Body of pancreas (tissue), 4 donors: ENCODE data around the gene AJAP1.

Source experiments
- CTCF ChIP-seq, 7 experiments: fragments of 450-650 bp in 4 of 7; fragments of 200-600 bp in 3 of 7; sonication (generic) in 3 of 7; IDR thresholded peaks; one replicate each; pipeline ENCODE4 v1.5.1; 2016 to 2019; ENCODE audit warnings: antibody characterized with exemption in 7 of 7
- POLR2A ChIP-seq, 3 donors: fragments of 450-650 bp; IDR thresholded peaks; one replicate each; pipeline ENCODE4 v1.6.1; 2016; ENCODE audit warnings: antibody characterized with exemption in 3 of 3, mild to moderate bottlenecking in 2 of 3

DNA sequence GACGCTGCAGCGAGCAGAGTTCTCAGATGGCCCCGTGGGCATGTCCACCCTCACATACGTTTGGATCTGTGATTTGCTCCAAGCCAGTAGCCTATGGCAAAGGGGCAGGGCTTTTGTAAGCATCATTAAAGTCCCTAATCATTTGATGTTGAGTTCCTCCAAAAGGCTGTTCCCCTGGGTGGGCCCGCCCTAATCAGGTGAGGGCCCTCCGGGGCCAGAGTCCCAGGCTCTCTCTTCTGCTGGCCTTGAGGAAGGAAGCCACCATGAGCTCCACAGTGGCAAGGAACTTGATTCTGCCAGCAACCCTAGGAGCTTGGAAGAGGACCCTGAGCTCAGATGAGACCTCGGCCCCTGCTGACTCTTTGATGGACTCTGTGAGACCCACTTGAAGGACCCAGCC lies 25.4 kb upstream of the AJAP1 start:
- TF ChIP-seq POLR2A (IDR thresholded peaks at IDR 0.05): no peak
- TF ChIP-seq CTCF (IDR thresholded peaks at IDR 0.05): no peak
